Measurements from ENCODE around the gene MAG. TPM values are rescaled to one million over a fixed set of nuclear protein-coding genes. Genes with fewer than 3 reads are reported as not detected.

Gene MAG
- polyA plus RNA-seq (2013, experiment 1 of 2; ENCODE audit: insufficient read length): not detected
- polyA plus RNA-seq (2013, experiment 2 of 2; ENCODE audit: insufficient read length): 0.44 TPM

- no peak for DNase-seq
Measured at GRCh38 chr19:35291916-35292315, at the start of gene MAG. Gene MAG, plus strand, starts transcription at chr19:35292161. Its CDS starts 3,248 bp downstream, at chr19:35295409.

GRCh38 chr19:35246466-35247092 lies 45.4 kb upstream of the MAG start:
- DNase-seq: no peak

GRCh38 chr19:35247526-35248309 lies 44.2 kb upstream of the MAG start:
- DNase-seq: no peak

GRCh38 chr19:35248310-35249145 lies 43.4 kb upstream of the MAG start, which contains the start of gene LSR:
Gene LSR, plus strand, starts transcription at chr19:35249002. Its CDS starts 21 bp downstream, at chr19:35249023.
- DNase-seq: no peak

- DNase-seq: no peak
Measured at GRCh38 chr19:35249146-35249847, 42.7 kb upstream of the MAG start.

GRCh38 chr19:35249848-35250711 lies 41.9 kb upstream of the MAG start:
- DNase-seq: no peak

- DNase-seq: no peak
Measured at GRCh38 chr19:35251456-35251855, 40.5 kb upstream of the MAG start.

GRCh38 chr19:35253316-35254286 lies 38.4 kb upstream of the MAG start:
- no peak for DNase-seq

- no peak for DNase-seq
Measured at GRCh38 chr19:35254341-35255297, 37.3 kb upstream of the MAG start.

GRCh38 chr19:35256566-35256965 lies 35.4 kb upstream of the MAG start:
- DNase-seq: no peak

GRCh38 chr19:35257113-35257461 lies 34.9 kb upstream of the MAG start:
- no peak for DNase-seq

- no peak for DNase-seq
Measured at GRCh38 chr19:35260694-35261304, 31.2 kb upstream of the MAG start.

GRCh38 chr19:35261356-35262100 lies 30.4 kb upstream of the MAG start:
- no peak for DNase-seq

- no peak for DNase-seq
Measured at GRCh38 chr19:35262101-35262761, 29.7 kb upstream of the MAG start.

- no peak for DNase-seq
Measured at GRCh38 chr19:35264268-35265125, 27.5 kb upstream of the MAG start.
